HEK293 (cell line): ENCODE measurements around the gene STX18.
A peak's percentile ranks its signal among the peaks of the same experiment; 100 is the strongest.

Experiments used
- CTCF ChIA-PET: fragments of 350-600 bp; formaldehyde crosslinking; extraction: SDS; loops from one replicate; lab custom pipeline; 2021; ENCODE audit warnings: antibody characterized with exemption; lab: Yijun Ruan, JAX
- POLR2A ChIA-PET: fragments of 300-600 bp; formaldehyde crosslinking; extraction: SDS; loops from one replicate; lab custom pipeline; 2020; ENCODE audit warnings: antibody characterized with exemption, inconsistent platforms; lab: Yijun Ruan, JAX
- H3K27ac ChIP-seq: fragments of 200-500 bp; sonication (Bioruptor generic); 2 replicates; pipeline ENCODE4 v1.5.1; 2014; ENCODE audit warnings: low read depth, low read length, control low read depth, inconsistent platforms; ENCODE audit errors: extremely low read depth
- H3K36me3 ChIP-seq, 2 experiments: fragments of 200-500 bp in 1 of 2; sonication (Bioruptor generic) in 1 of 2; 1 replicate in 1 of 2; 2 replicates in 1 of 2; pipeline ENCODE4 v1.5.1; 2014 to 2017; ENCODE audit warnings: inconsistent platforms in 2 of 2, low read length in 2 of 2; ENCODE audit not compliant: control insufficient read depth in 2 of 2, insufficient read depth in 1 of 2
- H3K4me1 ChIP-seq: fragments of 200-500 bp; sonication (Bioruptor generic); 2 replicates; pipeline ENCODE4 v1.5.1; 2014; ENCODE audit warnings: mild to moderate bottlenecking, low read length, inconsistent platforms; ENCODE audit not compliant: control insufficient read depth, insufficient read depth
- H3K4me3 ChIP-seq: 2 replicates; pipeline ENCODE4 v1.5.1; 2011; ENCODE audit warnings: low read depth, mild to moderate bottlenecking, control low read depth, low read length, moderate library complexity
- H3K9me3 ChIP-seq: fragments of 200-500 bp; sonication (Bioruptor generic); 2 replicates; pipeline ENCODE4 v1.5.1; 2014; ENCODE audit warnings: low read depth, low read length, inconsistent platforms; ENCODE audit not compliant: control insufficient read depth, insufficient read depth
- GLIS1 ChIP-seq: fragments of 450-650 bp; formaldehyde crosslinking; IDR thresholded peaks from 2 replicates; pipeline ENCODE4 v1.5.1; 2016; ENCODE audit warnings: missing biosample characterization, missing genetic modification characterization
- MZF1 ChIP-seq: fragments of 450-650 bp; formaldehyde crosslinking; IDR thresholded peaks from 2 replicates; pipeline ENCODE4 v1.5.1; 2017; ENCODE audit warnings: missing biosample characterization, missing genetic modification characterization, borderline replicate concordance
- PATZ1 ChIP-seq: fragments of 450-650 bp; formaldehyde crosslinking; IDR thresholded peaks from 2 replicates; pipeline ENCODE4 v1.5.1; 2016; ENCODE audit warnings: missing biosample characterization, missing genetic modification characterization
- REPIN1 ChIP-seq: fragments of 450-650 bp; formaldehyde crosslinking; IDR thresholded peaks from 2 replicates; pipeline ENCODE4 v1.5.1; 2017; ENCODE audit warnings: missing biosample characterization, missing genetic modification characterization, low read depth
- YY1 ChIP-seq: fragments of 450-650 bp; formaldehyde crosslinking; IDR thresholded peaks from 2 replicates; pipeline ENCODE4 v1.5.1; 2018; ENCODE audit warnings: missing biosample characterization, missing genetic modification characterization
- ZFP41 ChIP-seq: fragments of 450-650 bp; formaldehyde crosslinking; IDR thresholded peaks from 2 replicates; pipeline ENCODE4 v1.5.1; 2016; ENCODE audit warnings: missing biosample characterization, missing genetic modification characterization, borderline replicate concordance
- ZNF121 ChIP-seq: fragments of 450-650 bp; formaldehyde crosslinking; IDR thresholded peaks from 2 replicates; pipeline ENCODE4 v1.5.1; 2016; ENCODE audit warnings: missing biosample characterization, missing genetic modification characterization
- ZNF138 ChIP-seq: fragments of 450-650 bp; formaldehyde crosslinking; IDR thresholded peaks from 2 replicates; pipeline ENCODE4 v1.5.1; 2016; ENCODE audit warnings: missing biosample characterization, missing genetic modification characterization, borderline replicate concordance
- ZNF324 ChIP-seq: fragments of 450-650 bp; formaldehyde crosslinking; IDR thresholded peaks from 2 replicates; pipeline ENCODE4 v1.5.1; 2016; ENCODE audit warnings: missing biosample characterization, missing genetic modification characterization
- ZNF335 ChIP-seq: fragments of 450-650 bp; formaldehyde crosslinking; conservative IDR thresholded peaks from 2 replicates; pipeline ENCODE4 v1.5.1; 2016; ENCODE audit warnings: missing biosample characterization, missing genetic modification characterization
- ZNF341 ChIP-seq: fragments of 450-650 bp; formaldehyde crosslinking; IDR thresholded peaks from 2 replicates; pipeline ENCODE4; 2016; ENCODE audit warnings: low read depth, missing biosample characterization, missing genetic modification characterization
- ZNF558 ChIP-seq: fragments of 450-650 bp; formaldehyde crosslinking; IDR thresholded peaks from 2 replicates; pipeline ENCODE4 v1.5.1; 2016; ENCODE audit warnings: missing biosample characterization, missing genetic modification characterization
- ZNF600 ChIP-seq: fragments of 450-650 bp; formaldehyde crosslinking; IDR thresholded peaks from 2 replicates; pipeline ENCODE4 v1.5.1; 2016; ENCODE audit warnings: missing biosample characterization, missing genetic modification characterization
- ZNF624 ChIP-seq: fragments of 450-650 bp; formaldehyde crosslinking; IDR thresholded peaks from 2 replicates; pipeline ENCODE4 v1.5.1; 2017; ENCODE audit warnings: missing biosample characterization, missing genetic modification characterization
- ZNF654 ChIP-seq: fragments of 450-650 bp; formaldehyde crosslinking; IDR thresholded peaks from 2 replicates; pipeline ENCODE4 v1.5.1; 2016; ENCODE audit warnings: low read depth, missing biosample characterization, missing genetic modification characterization
- ZNF76 ChIP-seq: fragments of 450-650 bp; formaldehyde crosslinking; IDR thresholded peaks from 2 replicates; pipeline ENCODE4; 2016; ENCODE audit warnings: low read depth, missing biosample characterization, missing genetic modification characterization, borderline replicate concordance
- ZNF776 ChIP-seq: fragments of 450-650 bp; formaldehyde crosslinking; IDR thresholded peaks from 2 replicates; pipeline ENCODE4 v1.5.0; 2017; ENCODE audit warnings: missing biosample characterization, missing genetic modification characterization, borderline replicate concordance
- ZNF791 ChIP-seq: fragments of 450-650 bp; formaldehyde crosslinking; IDR thresholded peaks from 2 replicates; pipeline ENCODE4 v1.5.1; 2016; ENCODE audit warnings: missing biosample characterization, missing genetic modification characterization

Gene STX18

GRCh38 chr4:4411906-4412305 is 129.9 kb downstream of the STX18 start:
- ChIA-PET CTCF (interaction anchor here (1.0 to 1.2 kb wide), 2 partner anchors 18 to 19 kb away, joined by 3 read pairs; no protein-coding TSS in a partner anchor), POLR2A (no interaction called here)
- Histone ChIP-seq H3K4me1 (no peaks in the 10 kb centered on the region), H3K36me3 (peaks cover 0 to 5% of the 10 kb centered on the region in 2 experiments; a peak in 1 of 3 replicates), H3K4me3 (no peak overlapping the region), H3K27ac (no peak overlapping the region), H3K9me3 (no peaks in the 10 kb centered on the region)
- TF ChIP-seq ZNF600 (tag by site-specific recombination) (no peak), PATZ1 (tag by site-specific recombination) (no peak), ZNF341 (tag by site-specific recombination) (no peak), ZNF335 (no peak), ZNF776 (tag by site-specific recombination) (no peak), MZF1 (tag by site-specific recombination) (no peak)

- CTCF ChIA-PET = no interaction called here
- H3K36me3 ChIP-seq = no peaks in the 10 kb centered on the region
- H3K4me3 ChIP-seq = no peak overlapping the region
- H3K9me3 ChIP-seq = no peaks in the 10 kb centered on the region
- H3K27ac ChIP-seq = no peak overlapping the region
- POLR2A ChIA-PET = no interaction called here
- no peaks in the 10 kb centered on the region for H3K4me1 ChIP-seq
- TF ChIP-seq ZNF324 (tag by site-specific recombination) = no peak
- TF ChIP-seq ZFP41 (tag by site-specific recombination) = no peak
- no peak for TF ChIP-seq ZNF558 (tag by site-specific recombination)
- no peak for TF ChIP-seq REPIN1 (tag by site-specific recombination)
- no peak for TF ChIP-seq ZNF138 (tag by site-specific recombination)
- no peak for TF ChIP-seq ZNF791 (tag by site-specific recombination)
- TF ChIP-seq ZNF121 = no peak
- TF ChIP-seq ZNF76 (tag by site-specific recombination) = no peak
- TF ChIP-seq ZNF624 (tag by site-specific recombination) = no peak
- TF ChIP-seq ZNF654 (tag by site-specific recombination) = no peak
- TF ChIP-seq, all 188 proteins: peak for 0
Observed at GRCh38 chr4:4410271-4410670, 131.6 kb downstream of the STX18 start.

GRCh38 chr4:4409416-4410115 is 132.3 kb downstream of the STX18 start:
- ChIA-PET CTCF (no interaction called here), POLR2A (no interaction called here)
- no peak overlapping the region for H3K4me3 ChIP-seq
- H3K36me3 ChIP-seq = no peaks in the 10 kb centered on the region
- TF ChIP-seq GLIS1 (tag by site-specific recombination) (peak; percentile 74), YY1 (no peak)
- no peaks in the 10 kb centered on the region for H3K4me1 ChIP-seq
- no peaks in the 10 kb centered on the region for H3K9me3 ChIP-seq
- no peak overlapping the region for H3K27ac ChIP-seq
